ENCODE data around the gene STX11.
"Not testable (repeated sequence)": the region's sequence is repeated elsewhere in the genome, so short reads cannot be mapped to it uniquely, and the experiment has no call there.

STX11 gene

GRCh38 chr6:144178323-144178722, 28.0 kb downstream of the STX11 start:
- no peak for DNase-seq

- DNase-seq, result no peak
Observed at GRCh38 chr6:144179237-144179636, 28.9 kb downstream of the STX11 start.

DNA sequence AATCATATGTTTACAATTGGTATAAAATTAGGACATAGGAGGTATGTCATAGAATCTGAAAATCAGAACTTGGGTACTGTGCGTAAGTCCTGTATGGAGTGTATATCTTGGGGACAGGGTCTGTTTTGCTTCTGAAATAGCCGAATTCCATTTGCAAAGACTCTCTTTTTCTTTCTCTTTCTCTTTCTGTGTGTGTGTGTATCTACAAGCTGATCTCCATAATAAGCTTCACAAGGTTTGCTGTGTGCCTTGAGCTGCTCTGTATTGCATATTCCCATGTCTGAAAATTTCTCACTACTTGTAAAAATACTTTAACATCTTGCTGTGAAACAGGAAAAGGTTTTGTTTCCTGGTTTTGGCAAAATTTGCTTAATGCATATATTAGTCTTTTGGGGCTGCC, 29.5 kb downstream of the STX11 start:
- no peak for DNase-seq

- DNase-seq, result not testable (repeated sequence)
Observed at GRCh38 chr6:144180354-144180753, 30.0 kb downstream of the STX11 start.

- no peak for DNase-seq
Observed at GRCh38 chr6:144181639-144182038, 31.3 kb downstream of the STX11 start.

DNA sequence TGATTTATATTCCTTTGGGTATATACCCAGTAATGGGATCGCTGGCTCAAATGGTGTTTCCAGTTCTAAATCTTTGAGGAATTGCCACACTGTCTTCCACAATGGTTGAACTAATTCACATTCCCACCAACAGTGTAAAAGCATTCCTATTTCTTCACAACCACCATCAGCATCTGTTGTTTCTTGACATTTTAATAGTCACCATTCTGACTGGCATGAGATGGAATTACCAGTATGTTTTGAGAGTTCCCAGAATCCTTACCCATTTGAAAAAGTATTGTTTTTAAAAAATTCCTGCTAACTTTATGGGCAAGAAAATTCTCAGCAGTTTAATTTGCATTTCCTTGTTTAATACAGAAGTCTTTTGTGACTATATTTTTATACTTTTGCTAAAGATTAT, 33.9 kb downstream of the STX11 start:
- DNase-seq, result not testable (repeated sequence)

GRCh38 chr6:144185133-144185836, 35.0 kb downstream of the STX11 start:
- no peak for DNase-seq

GRCh38 chr6:144186817-144187625, 36.7 kb downstream of the STX11 start:
- no peak for DNase-seq

GRCh38 chr6:144189351-144189750, 39.0 kb downstream of the STX11 start:
- DNase-seq, result no peak

DNA sequence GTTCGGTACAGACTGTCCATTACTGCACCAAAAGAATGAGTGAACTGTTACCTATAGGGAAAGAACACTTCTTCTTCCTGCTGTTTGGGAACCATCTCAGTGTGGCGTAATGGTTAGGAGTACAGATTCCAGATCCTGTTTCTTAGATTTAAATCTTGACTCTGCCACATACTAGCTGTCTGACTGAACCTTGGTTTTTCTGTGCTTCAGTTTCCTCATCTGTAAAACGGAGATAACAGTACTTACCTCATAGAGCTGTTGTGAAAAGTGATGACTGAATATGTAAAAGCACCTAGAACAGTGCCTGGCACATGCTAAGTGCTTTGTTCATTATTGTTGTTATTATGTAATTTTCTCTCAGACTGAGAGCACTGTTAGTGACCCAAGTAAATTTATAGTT, 39.8 kb downstream of the STX11 start:
- DNase-seq, result no peak

DNA sequence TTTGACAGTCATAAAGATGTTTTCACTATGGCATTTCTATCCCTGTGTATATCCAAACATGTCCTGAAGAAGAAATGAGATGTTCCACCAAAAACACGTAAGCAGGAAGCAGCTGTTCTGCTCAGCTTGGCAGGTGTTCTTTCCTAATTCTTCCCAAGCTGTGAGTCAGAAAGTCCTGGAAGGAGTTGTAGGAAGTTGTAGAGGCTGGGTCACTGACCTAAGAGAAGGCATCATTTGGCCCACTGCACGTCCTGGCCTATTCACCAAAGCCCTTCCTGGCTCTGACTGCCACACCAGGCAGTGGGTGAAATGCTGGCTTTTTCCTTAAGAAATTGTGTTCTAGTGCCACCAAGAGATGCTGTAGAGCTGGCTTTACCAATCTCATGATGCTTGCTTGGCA, 40.3 kb downstream of the STX11 start:
- no peak for DNase-seq

DNA sequence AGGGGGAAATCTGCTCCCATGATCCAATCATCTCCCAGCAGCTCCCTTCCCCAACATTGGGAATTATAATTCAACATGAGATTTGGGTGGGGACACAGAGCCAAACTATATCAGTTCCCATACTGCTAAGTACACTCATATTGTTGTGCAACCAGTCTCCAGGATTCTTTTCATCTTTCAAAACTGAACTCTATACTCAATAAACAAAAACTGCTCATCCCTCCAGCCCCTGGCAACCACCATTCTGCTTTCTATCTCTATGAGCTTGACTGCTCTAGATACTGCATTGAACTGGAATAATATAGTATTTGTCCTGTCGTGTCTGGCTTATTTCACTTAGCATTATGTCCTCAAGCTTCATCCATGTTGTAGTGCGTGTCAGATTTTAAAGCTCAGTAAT, 42.9 kb downstream of the STX11 start:
- no peak for DNase-seq

DNA sequence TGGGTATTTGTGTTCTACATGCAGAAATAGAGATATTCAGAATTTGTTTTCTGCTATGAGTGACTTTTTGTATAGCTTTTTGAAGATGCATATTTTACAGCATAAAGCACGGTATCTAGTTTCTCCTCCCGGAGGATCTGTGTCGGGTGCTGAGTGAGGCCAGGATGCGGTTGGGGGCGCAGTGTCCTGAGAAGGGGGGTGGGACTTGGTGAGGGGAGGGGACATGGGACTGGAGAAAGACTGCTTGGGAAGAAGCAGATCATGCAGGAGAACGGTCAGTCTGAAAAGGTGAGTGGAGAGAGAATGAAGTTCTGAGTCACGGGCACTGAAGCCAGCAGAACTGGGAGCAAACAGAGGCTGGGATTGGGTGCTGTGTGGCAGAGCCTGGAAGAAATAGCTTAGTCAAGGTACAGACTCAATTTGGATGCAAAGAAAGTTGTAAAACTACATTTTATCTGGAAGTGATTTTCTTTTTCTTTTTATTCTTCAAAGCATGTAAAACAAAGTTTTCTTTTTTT, 44.0 kb downstream of the STX11 start:
- no peak for DNase-seq

GRCh38 chr6:144195671-144196270, 45.5 kb downstream of the STX11 start:
- no peak for DNase-seq

- DNase-seq, result no peak
Observed at GRCh38 chr6:144197919-144198318, 47.6 kb downstream of the STX11 start.

DNA sequence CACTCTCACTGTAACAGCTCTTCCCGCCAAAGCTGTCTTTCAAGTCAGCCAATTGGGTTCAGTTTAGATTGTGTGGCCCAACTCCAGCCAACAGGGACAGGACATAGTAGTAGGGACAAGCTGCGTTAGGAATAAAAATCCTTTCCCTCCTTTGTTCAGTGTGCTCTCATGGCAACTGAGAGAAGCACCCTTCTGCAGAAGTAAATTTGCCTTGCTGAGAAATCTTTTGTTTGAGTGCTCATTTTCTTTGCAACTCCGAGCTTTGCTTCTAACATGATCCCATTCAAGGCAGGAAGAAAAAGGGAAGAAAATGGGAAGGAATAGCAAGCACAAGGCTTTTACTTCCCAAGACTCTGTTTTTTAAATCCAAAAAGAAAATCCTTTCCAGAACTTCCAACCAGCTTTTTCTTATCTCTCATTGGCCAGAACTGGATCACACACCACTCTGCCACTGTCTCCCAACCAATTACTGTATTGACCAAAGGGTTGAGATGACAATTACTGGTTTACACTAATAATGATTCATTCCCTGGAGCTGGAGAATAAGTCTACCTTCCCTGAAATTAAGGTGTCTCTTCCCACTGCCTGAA, 52.7 kb downstream of the STX11 start:
- no peak for DNase-seq

- DNase-seq, result no peak
Observed at GRCh38 chr6:144211160-144211559, 60.8 kb downstream of the STX11 start.

- DNase-seq, result no peak
Observed at GRCh38 chr6:144213315-144213714, 63.0 kb downstream of the STX11 start.

GRCh38 chr6:144214029-144214428, 63.7 kb downstream of the STX11 start:
- DNase-seq, result no peak

DNA sequence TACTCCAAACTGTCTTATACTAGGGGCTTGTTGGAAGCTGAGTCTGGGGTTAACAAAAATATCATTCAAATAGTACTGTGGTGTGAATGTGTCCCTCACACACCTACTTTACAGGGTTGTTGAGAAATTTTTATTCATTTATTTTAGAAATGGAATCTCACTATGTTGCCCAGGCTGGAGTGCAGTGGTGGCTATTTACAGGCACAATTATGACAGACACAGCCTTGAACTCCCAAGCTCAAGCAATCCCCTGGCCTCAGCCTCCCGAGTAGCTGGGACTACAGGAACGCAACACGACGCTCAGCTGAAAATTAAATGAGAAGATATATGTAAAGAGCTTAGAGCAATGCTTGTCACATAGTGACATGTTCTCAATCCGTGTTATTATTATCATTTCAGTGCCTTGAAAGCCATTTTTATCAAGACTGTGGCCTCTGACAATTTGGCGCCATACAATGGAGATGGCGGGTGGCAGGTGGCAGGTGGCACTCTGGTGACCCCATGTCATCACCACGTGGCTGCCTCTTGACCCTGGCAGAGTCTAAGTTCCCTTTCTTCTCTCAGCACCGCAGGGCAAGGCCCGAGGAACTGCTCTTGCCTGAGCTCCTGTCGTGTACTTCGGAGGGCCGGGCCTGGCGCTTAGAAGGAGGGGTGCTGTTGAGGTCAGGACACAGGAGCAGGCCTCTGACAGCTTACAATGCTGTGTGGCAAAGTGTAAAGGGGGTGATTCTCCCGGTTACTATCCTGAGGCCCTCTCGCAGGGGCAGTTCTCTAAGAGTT, 64.5 kb downstream of the STX11 start:
- DNase-seq, result no peak

DNA sequence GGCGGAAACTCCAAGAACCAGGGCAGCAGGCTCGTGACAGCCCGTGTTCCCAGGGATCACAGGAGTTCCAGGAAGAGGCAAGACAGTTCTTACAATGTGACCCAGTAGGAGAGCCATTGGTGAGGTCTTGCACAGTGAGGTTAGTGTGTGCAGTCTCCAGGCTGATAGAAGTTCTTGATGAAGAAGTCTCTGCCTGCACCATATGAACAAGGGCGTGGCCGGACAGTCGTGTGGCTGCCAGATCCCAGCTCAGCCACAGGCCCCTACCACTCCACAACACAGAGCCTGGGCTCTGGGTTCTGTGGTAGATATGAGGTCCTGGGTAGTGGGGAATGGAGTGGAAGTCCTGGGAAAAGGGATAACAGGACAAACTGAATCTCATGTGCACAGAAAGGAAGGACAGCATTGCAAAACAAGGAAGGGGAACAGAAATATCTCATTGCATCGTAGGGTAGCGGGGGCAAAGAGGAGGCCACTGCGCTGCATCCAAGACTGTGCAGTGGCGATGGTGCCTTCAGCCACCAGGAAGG, 65.2 kb downstream of the STX11 start:
- no peak for DNase-seq

DNA sequence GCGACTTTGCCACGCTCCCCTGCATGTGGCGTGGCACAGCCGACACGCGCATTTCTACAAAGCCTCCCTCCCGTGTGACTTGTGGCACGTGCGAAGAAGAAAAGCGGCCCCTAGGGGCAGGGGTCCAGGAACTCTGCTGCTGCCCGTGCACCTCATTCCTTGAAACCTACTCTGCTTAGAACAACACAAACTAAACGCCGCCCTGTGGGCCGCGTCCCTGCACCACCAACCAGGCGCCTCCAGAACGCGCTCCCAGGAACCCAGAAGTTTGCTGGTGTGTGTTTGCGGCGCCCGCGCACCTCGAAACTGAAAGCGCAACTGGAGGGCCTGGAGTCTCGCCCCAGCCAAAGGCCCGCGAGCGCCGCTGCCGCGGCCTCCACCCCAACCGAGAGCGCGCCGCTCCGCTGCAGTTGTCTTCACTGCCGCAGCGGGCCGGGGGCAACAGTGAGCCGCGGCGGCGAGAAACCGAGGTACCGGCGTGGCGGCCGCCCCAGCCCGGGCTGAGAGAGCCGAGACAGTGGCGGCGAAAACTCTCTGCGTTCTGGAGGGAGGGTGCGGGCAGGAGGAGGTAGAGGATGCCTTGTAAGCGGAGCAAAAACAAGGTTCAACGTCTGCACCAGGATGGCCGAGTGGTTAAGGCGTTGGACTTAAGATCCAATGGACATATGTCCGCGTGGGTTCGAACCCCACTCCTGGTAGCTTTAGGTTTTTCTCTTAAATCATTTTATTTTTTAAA, 65.8 kb downstream of the STX11 start:
- peak; percentile 82 to 93 (median 84) for DNase-seq
